OCI-LY3 (cell line): ENCODE measurements around the gene WNT7B.
A peak's percentile ranks its signal among the peaks of the same experiment; 100 is the strongest.
"Not testable (repeated sequence)": the region's sequence is repeated elsewhere in the genome, so short reads cannot be mapped to it uniquely, and the experiment has no call there.

Experiments used
- H2AFZ ChIP-seq: fragments of 200-600, 300-600 bp; shearing (Covaris generic); 2 replicates; pipeline ENCODE4 v1.6.0; 2014; ENCODE audit warnings: antibody characterized with exemption, low read depth, low read length
- H3K27ac ChIP-seq: fragments of 200-600, 300-600 bp; sonication (generic); 2 replicates; pipeline ENCODE4 v1.5.1; 2014; ENCODE audit warnings: mild to moderate bottlenecking, low read length, moderate library complexity, mixed read lengths
- H3K27me3 ChIP-seq: fragments of 200-600, 300-600 bp; sonication (generic); 2 replicates; pipeline ENCODE4 v1.6.1; 2014; ENCODE audit warnings: low read depth, low read length, mixed read lengths
- H3K36me3 ChIP-seq: fragments of 200-600, 300-600 bp; sonication (generic); replicated peaks from 2 replicates; pipeline ENCODE3; 2014; ENCODE audit warnings: low read depth, low read length, mixed read lengths
- H3K4me1 ChIP-seq: fragments of 300-600, 200-600 bp; sonication (generic); 2 replicates; pipeline ENCODE4 v1.6.1; 2014; ENCODE audit warnings: low read length, mixed read lengths
- H3K4me2 ChIP-seq: fragments of 200-600, 300-600 bp; sonication (generic); 2 replicates; pipeline ENCODE4 v1.6.1; 2014; ENCODE audit warnings: low read length, mixed read lengths
- H3K4me3 ChIP-seq: fragments of 300-600, 200-600 bp; sonication (generic); 2 replicates; pipeline ENCODE4 v1.5.1; 2014; ENCODE audit warnings: antibody characterized with exemption, mild to moderate bottlenecking, low read length, moderate library complexity
- H3K79me2 ChIP-seq: fragments of 300-600, 200-600 bp; shearing (Covaris generic); 2 replicates; pipeline ENCODE4 v1.6.1; 2014; ENCODE audit warnings: mild to moderate bottlenecking, low read length, mixed read lengths
- H3K9ac ChIP-seq: fragments of 300-600, 200-600 bp; shearing (Covaris generic); 2 replicates; pipeline ENCODE4 v1.6.0; 2014; ENCODE audit warnings: mild to moderate bottlenecking, low read length, moderate library complexity
- H3K9me3 ChIP-seq: fragments of 200-600, 300-600 bp; shearing (Covaris generic); 2 replicates; pipeline ENCODE4 v1.6.1; 2014; ENCODE audit warnings: low read length, mixed read lengths; ENCODE audit not compliant: insufficient read depth
- H4K20me1 ChIP-seq: fragments of 200-600, 300-600 bp; sonication (generic); 2 replicates; pipeline ENCODE4 v1.6.1; 2016; ENCODE audit warnings: low read length, mixed read lengths; ENCODE audit not compliant: insufficient read depth
- CTCF ChIP-seq: fragments of 200-600, 300-600 bp; sonication (generic); IDR thresholded peaks from 2 replicates; pipeline ENCODE4 v1.5.1; 2014; ENCODE audit warnings: antibody characterized with exemption, low read length, low read depth
- EZH2phosphoT487 ChIP-seq: fragments of 200-600 bp; shearing (Covaris generic); IDR thresholded peaks from 2 replicates; pipeline ENCODE4 v1.6.1; 2018; ENCODE audit warnings: antibody characterized with exemption, mixed run types, low read depth

Gene WNT7B

GRCh38 chr22:46007848-46008261 lies 30.9 kb upstream of the WNT7B start:
- Histone ChIP-seq H3K79me2 (no peaks in the 10 kb centered on the region), H3K27ac (no peak overlapping the region), H4K20me1 (no peaks in the 10 kb centered on the region), H3K4me1 (peaks cover 39% of the 10 kb centered on the region), H3K4me3 (no peak overlapping the region), H3K36me3 (no peaks in the 10 kb centered on the region), H3K4me2 (no peak overlapping the region), H2AFZ (no peak overlapping the region), H3K27me3 (no peaks in the 10 kb centered on the region), H3K9ac (no peak overlapping the region), H3K9me3 (no peaks in the 10 kb centered on the region)
- no peak for TF ChIP-seq EZH2phosphoT487
- no peak for TF ChIP-seq CTCF

- no peaks in the 10 kb centered on the region for H4K20me1 ChIP-seq
- TF ChIP-seq EZH2phosphoT487 (no peak), CTCF (no peak)
- H3K27ac ChIP-seq = no peak overlapping the region
Measured at GRCh38 chr22:46007003-46007847, 30.3 kb upstream of the WNT7B start.

DNA sequence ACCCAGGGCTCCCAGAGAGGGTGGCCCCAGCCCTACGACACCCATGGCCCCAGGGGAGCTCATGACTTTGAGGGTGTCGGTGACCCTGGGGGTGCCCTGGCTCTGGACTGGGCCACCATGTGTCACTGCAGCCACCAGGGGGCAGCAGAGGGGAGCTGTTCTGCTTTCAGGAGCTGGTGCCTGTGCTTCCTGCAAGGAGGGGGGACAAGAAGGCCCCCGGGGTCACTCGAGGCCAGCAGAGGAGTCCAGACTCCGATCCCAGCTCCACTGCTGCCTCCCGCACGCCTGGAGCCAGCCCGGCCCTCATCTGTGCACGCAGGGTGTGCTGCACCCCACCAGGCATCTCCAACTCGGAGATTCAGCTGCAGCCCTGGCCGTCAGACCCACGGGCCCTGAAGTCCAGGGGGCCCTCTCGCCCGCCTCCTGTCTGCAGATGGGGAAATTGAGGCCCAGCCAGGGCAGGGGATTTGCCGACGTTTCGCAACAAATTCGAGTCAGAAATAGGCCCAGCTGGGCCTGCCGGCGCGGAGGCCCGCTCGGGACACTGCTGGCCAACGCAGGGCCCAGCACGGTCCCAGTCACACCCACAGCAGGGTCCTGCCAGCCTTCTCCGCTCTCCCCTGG lies 29.5 kb upstream of the WNT7B start:
- Histone ChIP-seq H3K27ac (no peak overlapping the region), H3K4me3 (peak overlapping the region; percentile 62), H2AFZ (peak overlapping the region; percentile 83), H3K27me3 (no peaks in the 10 kb centered on the region), H3K9me3 (no peaks in the 10 kb centered on the region), H3K4me1 (peaks cover 45% of the 10 kb centered on the region), H3K4me2 (peak overlapping the region; percentile 82), H3K79me2 (no peaks in the 10 kb centered on the region), H3K36me3 (no peaks in the 10 kb centered on the region), H4K20me1 (no peaks in the 10 kb centered on the region), H3K9ac (peak overlapping the region; percentile 49; the same call in 1 of the 2 replicates)
- TF ChIP-seq CTCF (peak; percentile 97), EZH2phosphoT487 (no peak)

More at GRCh38 chr22:46007003-46007847, 30.3 kb upstream of the WNT7B start:
- Histone ChIP-seq H3K9ac (peak overlapping the region; percentile 49; the same call in 1 of the 2 replicates), H2AFZ (peak overlapping the region; percentile 80; the same call in 1 of the 2 replicates), H3K9me3 (no peaks in the 10 kb centered on the region), H3K4me1 (peaks cover 38% of the 10 kb centered on the region), H3K4me3 (peak overlapping the region; percentile 62), H3K36me3 (no peaks in the 10 kb centered on the region), H3K79me2 (no peaks in the 10 kb centered on the region), H3K27me3 (no peaks in the 10 kb centered on the region), H3K4me2 (peak overlapping the region; percentile 82)

GRCh38 chr22:46005116-46005705 lies 28.2 kb upstream of the WNT7B start:
- H3K4me1 ChIP-seq = peaks cover 58% of the 10 kb centered on the region
- H3K79me2 ChIP-seq, H3K4me3 ChIP-seq, H3K9me3 ChIP-seq, H3K9ac ChIP-seq, H3K36me3 ChIP-seq, H3K27ac ChIP-seq, H2AFZ ChIP-seq, H3K27me3 ChIP-seq, H4K20me1 ChIP-seq: not testable (repeated sequence)
- H3K4me2 ChIP-seq = peak overlapping the region; percentile 43; the same call in 1 of the 2 replicates
